ENCODE data around the gene TPSB2. TPM values are rescaled to one million over a fixed set of nuclear protein-coding genes. Genes with fewer than 3 reads are reported as not detected.
"Not testable (repeated sequence)": the region's sequence is repeated elsewhere in the genome, so short reads cannot be mapped to it uniquely, and the experiment has no call there.

Gene TPSB2
- polyA plus RNA-seq, 12 donors = 1.0 to 9.9 (median 4.3) TPM; not detected in 2

DNA sequence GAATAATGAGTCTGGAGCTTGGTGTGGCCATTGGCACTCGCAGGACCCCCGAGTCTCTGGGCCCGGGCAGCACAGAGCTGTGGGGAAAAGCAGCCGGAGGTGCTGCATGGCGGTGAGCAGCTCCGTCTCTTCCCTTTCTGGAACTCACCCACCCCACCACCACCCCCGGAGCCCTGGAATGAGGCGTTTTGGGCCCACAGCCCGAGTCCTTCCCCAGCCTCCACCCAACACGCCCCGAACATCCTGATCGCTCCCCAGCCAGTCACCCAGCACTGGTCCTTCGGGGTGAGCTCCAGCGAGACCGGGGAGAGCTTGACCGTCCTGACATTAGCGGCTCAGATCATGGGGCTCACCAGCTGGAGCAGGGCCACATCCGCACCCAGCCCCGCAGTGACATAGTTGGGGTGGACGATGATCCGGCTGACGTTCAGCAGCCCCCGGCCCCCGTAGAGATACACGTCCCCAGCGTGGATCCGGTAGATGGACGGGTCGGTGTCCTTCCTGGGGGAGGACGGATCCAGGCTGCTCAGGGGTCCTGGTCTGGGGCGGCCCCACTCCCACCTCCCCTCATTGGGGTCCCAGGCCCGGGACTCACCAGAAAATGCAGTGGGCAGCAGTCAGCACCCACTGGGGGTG, 32.3 kb upstream of the TPSB2 start:
- no peak for DNase-seq

DNA sequence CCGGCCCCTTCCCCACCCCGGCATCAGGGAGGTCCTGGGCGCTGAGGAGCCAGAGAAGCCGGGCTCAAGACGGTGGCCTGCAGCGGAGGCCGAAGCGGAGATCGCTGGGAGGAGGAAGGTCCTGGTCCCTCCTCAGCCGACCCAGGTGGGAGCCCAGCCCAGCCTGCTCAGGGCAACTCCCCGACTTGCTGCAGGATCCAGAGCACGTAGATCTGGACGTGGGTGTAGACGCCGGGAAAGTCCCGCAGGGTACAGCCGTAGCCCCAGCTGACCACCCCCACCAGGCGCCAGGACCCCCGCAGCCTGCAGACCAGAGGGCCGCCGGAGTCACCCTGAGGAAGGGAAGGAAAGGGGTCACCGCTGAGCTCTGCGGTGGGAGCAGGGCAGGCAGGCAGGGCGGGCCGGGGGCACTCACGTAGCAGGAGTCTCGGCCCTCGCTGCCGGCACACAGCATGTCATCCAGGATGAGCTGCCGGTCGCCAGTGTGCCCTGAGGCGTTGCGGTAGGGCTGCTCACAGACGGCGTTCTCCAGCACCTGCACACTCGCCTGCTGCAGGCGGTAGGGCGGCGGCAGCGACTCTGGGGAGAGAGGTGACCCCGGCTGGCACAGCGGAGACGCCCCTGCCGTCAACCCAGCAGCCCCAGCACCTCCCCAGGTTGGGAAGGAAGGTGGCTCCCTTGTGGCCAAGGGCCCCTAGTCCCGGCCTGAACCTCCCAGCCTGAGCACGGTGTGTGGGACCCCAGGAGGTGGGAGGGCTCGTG, 31.3 kb upstream of the TPSB2 start:
- DNase-seq = no peak

DNA sequence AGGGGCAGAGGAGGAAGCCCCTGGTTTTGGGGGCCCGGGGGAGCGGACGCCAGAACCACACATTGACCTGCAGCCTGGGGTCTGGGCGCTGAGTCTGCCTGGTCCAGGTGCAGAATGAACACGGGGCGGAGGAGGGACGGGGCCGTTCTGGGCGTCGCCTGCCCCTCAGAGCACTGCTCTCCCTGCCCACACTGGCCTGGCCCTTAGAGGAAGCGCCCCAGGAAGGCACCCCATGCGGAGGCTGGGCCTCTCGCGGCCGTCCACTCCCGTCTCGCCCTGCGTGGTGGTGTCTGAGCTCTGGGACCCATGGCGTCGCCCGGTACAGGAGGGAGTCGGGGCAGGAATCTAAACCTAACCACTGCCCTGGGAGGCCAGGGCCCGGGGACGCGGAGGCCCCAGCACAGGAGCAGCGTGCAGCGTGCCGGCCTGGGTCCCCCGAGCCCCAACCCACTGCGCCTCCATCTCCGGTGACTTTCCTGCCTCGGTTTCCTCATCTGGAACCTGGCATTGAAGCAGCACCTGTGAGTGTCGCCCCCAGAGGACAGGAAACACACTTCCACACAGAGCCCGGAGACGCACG, 30.2 kb upstream of the TPSB2 start:
- no peak for DNase-seq

DNA sequence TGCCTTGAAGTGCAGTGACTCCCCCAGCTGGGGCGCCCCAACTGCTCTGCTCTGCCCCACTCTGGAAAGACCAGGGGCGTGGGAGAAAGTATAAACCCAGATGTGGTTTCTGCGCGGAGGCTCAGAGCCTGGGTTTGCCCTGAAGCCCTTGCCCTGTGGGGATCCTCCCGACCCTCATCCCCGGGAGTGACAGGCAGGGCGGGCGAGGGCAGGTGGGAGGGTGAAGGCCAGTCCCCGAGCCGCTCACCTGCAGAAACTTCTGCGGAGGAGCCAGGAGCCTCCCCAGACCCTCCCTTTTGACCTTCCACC, 29.7 kb upstream of the TPSB2 start:
- no peak for DNase-seq

DNA sequence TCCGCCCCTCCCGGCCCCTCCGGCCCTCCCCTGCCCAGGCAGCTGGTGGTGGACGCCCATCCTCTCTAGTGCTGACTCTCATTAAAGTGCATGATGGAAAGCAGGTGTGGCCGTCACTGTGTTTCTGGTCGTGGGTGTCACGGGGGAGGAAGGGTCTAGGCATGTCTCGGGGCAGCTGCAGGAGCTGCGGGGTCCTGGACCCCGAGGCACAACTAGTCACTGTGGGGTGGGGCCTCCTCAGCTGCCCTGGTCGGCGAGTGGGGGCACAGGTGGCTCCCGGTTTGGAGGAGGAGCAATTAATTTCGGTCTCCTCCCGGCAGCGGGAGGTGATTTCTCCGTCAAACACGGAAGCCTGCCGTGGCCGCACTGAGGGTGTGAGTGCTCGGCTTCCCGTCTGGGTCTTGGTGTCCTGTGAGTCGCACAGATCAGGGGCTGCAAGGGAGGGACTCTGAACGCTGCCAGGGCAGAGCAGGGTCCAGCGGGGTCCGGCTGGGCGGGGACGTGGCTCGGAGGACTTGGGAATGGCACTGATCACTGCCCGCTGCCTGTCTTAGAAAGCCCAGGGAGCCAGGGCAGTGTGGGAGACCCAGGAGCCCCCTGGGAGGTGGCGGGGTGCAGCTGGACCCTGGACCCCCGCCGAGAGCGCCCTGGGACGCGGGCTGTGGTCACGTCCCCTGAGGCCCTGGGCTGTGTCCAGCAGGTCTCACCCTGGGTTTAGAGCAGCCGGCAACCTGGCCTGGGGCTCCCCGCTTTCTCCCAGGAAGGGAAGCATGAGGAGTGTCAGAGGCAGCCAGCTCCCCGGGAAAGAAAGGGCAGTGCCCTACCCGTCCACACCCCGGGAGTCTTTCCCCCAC, 29.1 kb upstream of the TPSB2 start:
- no peak for DNase-seq

DNA sequence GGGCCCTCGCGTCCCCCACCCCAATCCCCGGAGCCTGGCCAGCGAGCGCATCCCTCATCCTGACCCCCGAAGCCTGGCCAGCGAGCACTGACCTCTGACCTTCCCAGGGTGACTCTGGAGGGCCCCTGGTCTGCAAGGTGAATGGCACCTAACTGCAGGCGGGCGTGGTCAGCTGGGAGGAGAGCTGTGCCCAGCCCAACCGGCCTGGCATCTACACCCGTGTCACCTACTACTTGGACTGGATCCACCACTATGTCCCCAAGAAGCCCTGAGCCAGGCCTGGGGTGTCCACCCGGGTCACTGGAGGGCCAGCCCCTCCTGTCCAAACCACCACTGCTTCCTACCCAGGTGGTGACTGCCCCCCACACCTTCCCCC, 28.2 kb upstream of the TPSB2 start:
- DNase-seq = no peak

DNA sequence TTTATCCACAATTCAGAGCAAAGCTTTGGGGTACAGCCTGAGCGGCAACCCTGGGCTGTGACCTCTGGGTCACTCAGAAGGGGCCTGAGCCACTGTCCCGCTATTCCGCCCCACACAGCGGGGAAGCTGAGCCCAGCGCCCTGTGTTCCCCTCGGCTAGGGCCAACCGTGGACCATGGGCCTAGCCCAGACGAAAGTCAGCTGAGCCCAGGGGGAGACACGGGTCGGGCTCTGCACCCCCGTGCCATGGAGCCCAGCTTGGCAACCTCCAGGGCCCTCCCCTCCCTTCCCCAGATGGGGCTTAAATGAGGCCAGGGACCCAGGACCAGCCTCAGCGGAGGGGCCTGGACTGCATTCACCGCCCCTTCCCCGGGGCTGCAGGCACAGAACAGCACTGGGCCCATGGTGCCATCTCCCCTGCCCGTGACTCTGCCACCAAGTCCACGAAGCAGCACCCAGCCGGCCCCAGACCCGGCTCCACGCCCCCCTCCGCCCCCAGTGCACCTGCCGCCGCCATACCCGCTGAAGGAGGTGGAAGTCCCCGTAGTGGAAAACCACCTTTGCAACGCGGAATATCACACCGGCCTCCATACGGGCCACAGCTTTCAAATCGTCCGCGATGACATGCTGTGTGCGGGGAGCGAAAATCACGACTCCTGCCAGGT, 27.7 kb upstream of the TPSB2 start:
- no peak for DNase-seq

DNA sequence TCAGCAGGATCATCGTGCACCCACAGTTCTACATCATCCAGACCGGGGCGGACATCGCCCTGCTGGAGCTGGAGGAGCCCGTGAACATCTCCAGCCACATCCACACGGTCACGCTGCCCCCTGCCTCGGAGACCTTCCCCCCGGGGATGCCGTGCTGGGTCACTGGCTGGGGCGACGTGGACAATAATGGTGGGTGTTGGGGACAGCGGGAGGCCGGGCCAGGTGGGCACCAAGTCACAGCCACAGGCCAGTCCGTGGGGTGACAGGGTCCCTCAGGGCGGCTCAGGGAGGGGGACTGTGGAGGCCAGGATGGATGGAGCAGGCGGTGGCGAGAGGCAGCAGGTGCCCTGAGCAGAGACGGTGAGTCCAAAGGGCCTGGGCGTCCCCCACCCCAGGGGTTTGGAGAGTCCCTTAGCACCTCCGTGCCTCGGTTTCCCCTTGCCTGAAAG, 26.9 kb upstream of the TPSB2 start:
- no peak for DNase-seq

DNA sequence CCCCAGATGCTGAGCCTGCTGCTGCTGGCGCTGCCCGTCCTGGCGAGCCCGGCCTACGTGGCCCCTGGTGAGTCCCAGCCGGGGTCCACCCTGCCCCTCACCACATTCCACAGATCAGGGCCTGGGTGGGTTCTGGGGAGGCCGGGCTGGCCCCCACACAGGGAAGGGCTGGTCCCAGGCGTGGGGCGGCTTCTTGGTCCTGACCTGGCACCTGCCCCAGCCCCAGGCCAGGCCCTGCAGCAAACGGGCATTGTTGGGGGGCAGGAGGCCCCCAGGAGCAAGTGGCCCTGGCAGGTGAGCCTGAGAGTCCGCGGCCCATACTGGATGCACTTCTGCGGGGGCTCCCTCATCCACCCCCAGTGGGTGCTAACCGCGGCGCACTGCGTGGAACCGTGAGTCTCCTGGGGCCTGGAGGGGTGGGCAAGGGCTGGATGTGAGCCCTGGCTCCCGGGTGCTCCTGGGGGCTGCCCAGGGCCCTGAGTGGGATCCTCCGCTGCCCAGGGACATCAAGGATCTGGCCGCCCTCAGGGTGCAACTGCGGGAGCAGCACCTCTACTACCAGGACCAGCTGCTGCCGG, 26.4 kb upstream of the TPSB2 start:
- not testable (repeated sequence) for DNase-seq

DNA sequence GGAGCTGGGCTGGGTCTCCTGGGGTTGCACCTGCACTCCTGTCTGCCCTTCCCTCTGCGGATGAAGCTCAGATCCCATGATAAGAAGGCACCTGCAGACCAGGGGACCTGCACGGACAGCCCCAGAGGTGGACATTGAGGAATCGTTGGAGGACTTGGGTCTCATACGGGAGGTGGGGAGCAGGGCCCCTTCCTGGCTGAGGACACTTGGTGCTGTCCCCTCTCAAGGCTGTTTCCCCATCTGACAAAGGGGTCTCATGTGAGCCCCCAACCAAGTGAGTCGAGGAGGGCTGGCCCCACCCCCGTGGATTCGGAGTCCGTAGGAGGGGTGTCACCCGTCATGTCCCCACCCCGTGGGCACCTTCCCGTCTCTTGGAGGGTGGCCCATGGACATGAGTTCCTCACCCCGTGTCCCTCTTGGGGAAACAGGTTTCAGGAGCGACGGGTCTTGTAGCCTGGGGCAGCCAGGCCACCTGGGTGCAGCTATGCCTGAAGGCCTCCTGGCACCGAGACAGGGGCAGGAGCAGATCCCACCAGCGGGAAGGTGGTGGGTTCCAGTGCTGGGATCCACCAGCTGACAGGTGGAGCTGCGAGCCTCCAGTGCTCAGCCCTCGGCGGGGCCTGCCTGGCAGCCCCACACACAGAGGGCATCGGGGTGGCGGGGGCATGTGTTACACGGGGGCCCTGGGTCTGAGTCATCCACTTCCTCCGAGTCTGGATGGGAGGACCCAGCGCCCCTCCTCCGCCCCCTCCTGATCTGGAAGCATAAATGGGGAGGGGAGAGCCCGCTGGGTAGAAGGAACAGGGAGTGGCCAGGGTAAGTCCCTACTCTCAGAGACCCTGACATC, 25.5 kb upstream of the TPSB2 start, which contains the start of gene TPSD1:
Gene TPSD1, plus strand, starts transcription at position 794 of the 847 bp plus-strand sequence. CDS start 212 bp downstream, outside the sequence.
- not testable (repeated sequence) for DNase-seq

DNA sequence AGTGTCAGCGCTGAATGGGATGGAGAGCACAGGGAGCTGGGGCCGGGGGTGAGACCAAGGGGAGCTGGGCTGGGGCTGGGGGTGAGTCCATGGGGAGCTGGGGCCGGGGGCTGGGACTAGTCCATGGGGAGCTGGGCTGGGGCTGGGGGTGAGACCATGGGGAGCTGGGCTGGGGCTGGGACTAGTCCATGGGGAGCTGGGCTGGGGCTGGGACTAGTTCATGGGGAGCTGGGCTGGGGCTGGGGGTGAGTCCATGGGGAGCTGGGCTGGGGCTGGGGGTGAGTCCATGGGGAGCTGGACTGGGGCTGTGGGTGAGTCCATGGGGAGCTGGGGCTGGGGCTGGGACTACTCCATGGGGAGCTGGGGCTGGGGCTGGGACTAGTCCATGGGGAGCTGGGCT, 24.8 kb upstream of the TPSB2 start:
- not testable (repeated sequence) for DNase-seq

DNA sequence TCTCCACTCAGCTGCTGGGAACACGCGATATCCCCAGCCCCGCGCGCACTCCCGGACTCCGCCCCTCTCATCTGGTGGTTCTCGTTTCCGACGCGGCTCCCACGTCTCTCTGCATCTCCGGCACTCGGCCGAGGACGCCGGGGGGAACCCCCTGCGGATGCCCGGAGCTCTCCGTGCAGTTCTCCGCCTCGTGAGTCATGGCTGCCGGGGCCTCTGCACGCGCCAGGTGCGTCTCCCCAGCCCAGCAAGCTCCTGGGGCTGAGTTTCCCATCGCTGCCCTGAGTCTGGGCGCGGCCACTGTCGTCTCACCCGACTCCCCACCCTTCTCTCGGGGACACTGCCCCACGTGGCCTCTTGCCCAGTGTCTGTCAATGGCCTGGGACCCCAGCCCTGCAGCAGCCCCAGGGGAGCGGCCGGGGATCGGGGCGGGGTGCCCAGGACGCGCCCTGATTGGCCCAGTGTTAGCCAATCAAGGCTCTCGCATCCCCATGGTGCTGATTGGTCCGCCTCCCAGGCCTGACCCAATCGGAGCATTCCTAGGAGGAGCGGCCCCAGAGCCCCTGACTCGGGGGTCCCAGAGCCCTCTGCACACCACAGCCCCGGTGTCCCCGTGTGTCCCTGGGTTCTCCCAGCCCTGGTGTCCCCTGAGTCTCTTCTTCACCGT, 23.8 kb upstream of the TPSB2 start:
- not testable (repeated sequence) for DNase-seq

DNA sequence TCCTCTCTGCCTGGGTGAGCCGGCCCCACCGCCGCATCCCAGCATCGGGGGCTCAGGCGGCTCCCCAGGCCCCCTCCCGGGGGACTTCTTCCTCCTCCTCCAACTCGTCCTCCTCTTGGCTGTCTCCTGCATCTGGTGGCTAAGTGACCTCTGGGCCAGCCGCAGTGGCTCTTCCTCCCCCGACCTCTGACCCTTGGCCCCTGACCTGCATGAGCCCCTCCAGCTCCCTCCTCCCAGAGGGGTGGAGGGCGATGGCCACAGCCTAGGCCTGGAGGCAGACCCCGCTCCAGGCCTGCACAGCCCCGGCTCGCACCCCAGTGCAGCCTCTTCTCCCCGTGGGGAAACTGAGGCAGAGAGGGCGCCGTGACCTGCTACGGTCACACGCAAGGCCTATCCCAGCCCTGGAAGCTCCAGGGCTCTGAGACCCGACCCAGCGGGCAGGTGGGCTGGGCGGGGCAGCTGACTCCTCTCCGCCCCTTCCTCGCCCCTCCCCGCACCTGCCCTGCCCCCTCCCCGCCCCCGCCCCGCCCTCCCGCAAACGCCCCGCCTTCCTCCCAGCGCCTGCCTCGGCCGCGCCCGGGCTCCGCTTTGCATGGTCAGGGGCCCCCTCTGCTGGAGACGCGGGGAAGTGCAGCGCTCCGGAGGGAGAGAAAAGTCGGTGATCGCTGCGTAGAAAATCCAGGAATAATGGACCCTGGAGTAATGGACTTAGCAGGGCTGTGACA, 19.2 kb upstream of the TPSB2 start:
- not testable (repeated sequence) for DNase-seq

DNA sequence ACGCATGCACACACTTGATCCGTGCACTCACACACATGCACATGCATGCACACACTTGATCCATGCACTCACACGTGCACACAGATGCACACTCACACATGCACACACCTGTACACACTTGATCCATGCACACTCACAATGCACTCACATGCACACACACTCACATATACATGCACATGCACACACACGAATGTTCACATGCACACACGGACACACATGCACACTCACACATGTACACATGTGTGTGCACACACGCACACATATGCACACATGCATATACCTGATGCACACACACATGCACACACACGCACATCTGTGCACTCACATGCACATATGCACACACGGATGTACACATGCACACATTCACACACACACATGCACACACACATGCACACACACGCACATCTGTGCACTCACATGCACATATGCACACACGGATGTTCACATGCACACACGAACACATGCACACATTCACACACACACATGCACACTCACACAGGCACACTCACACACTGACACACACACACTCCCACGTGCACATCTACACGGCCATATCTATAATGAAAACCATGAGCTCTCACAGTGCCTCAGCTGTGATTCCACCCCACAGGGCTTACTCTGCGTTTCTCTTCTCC, 18.0 kb upstream of the TPSB2 start:
- DNase-seq = not testable (repeated sequence)

DNA sequence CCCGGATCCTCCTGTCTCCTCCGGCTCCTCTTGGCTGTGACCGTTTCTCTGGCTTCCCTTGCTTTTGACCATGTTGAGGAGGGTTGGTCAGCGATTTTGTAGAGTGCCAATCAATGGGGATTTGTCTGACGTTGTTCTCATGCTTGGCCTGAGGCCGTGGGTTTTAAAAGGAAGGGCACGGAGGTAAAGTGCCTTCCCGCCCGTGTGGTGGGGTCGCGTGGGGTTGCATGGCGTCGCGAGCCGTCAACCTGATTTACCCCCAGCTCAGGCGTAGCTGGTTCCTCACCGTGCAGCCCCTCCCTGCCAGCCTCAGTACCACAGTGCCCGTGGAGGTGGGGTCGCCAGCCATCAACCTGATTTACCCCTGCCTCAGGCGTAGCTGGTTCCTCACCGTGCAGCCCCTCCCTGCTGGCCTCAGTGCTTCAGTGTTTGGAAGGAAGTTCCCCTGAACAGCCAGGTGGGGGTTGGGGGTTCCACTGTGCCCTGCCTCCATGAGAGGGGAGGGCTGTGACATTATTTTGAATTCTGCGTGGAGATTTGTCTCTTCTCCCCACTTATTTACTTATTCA, 15.6 kb upstream of the TPSB2 start:
- DNase-seq = no peak

DNA sequence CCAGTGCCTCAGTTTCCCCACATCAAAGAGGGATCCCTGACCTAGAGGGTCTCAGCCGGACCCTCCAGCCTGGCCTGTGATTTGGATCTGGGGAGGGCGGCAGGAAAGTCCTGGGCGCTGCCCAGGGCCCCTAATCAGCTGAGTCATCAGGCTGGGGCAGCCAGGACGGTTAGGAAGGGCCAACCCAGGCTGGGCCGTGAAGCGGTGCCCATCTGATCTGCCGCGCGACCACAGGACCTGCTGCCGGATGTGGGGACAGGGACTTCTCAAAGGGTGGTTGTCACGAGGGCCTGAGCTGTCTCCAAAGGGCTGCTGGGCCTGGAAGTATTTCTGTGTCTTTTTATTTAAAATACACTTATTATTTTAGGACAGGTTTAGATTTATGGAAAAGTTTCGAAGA, 14.9 kb upstream of the TPSB2 start:
- DNase-seq = no peak

DNA sequence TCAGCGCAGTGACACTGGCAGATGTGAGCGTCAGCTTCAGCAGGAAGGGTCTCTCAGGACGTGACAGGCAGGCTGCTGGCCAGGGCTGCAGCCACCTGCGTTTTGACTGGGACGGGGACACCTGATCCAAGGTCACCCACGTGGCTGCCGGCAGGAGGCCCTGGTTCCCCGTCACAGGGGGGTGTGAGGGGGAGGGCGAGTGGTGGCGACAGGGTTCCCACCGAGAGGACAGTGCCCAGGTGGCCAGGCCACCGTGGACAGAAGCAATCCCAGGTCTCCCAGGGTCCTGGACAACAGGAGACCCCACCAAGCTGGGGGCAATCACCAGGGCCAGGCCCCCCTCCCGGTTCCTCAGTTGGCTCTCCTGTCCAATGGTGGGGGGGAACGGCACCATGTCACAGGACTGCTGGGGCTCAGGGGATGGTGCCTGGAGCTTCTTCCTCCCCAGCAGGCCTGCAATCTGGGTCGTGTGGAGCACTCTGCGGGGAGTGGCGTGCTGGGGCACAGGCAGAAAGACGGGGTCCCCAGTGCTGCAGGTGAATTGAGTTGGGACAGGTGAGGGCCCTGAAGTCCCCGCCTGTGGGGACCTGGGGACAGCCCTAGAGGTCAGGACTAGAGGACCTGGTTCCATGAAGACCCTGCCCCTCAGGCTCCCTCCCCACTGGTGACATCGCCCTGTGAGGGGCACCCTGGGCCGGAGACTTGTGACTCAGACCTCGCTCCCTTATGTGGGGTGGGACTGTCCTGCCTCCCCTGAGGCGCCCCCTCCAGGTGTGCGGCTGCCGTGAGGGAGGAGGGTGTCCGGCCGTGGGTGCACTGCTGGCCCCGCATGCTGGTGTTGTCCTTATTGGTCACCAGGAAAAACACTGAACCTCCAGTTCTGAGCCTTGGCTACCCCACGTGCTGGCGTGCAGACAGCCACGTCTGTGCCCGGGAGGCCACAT, 14.2 kb upstream of the TPSB2 start:
- not testable (repeated sequence) for DNase-seq

Data from muscle of arm (tissue), 12 donors.